BJ (cell line): ENCODE data around the gene ZNF225. TPM values are rescaled to one million over a fixed set of nuclear protein-coding genes. Genes with fewer than 3 reads are reported as not detected.

Source experiments
- CTCF ChIA-PET: fragments of 350-600 bp; formaldehyde crosslinking; extraction: SDS; loops from one replicate; lab custom pipeline; 2021; ENCODE audit warnings: antibody characterized with exemption, inconsistent platforms; lab: Yijun Ruan, JAX
- POLR2A ChIA-PET: fragments of 300-600 bp; sonication (Branson Sonifier 250); formaldehyde crosslinking; extraction: SDS; loops from one replicate; lab custom pipeline; 2021; ENCODE audit warnings: antibody characterized with exemption; lab: Charles Lee
- DNase-seq: peaks from one replicate; pipeline ENCODE4 v3.0.0-alpha.2; 2011; ENCODE audit warnings: low read depth
- H3K27me3 ChIP-seq: 2 replicates; pipeline ENCODE4 v1.6.0; 2011; ENCODE audit warnings: low read length; ENCODE audit not compliant: control insufficient read depth, insufficient read depth
- H3K36me3 ChIP-seq: 2 replicates; pipeline ENCODE4 v1.5.1; 2011; ENCODE audit warnings: low read length; ENCODE audit not compliant: control insufficient read depth, insufficient read depth
- H3K4me3 ChIP-seq: 2 replicates; pipeline ENCODE4 v1.5.1; 2011; ENCODE audit warnings: low read depth, mild to moderate bottlenecking, control low read depth, low read length
- polyA plus RNA-seq: library from polyadenylated mRNA; depleted of rRNA; stranded (reverse); fragments of >200 nt; gene quantifications from 2 replicates; pipeline ENCODE4 v1.2.3, GENCODE V29; 2011
- TF ChIP-seq, protein P1 (sequence below): IDR thresholded peaks from 2 replicates; pipeline ENCODE4 v1.5.1; 2011; ENCODE audit warnings: low read depth, mild to moderate bottlenecking, control low read depth, inconsistent platforms, low read length, moderate library complexity; ENCODE audit not compliant: insufficient read depth

The ZNF225 gene
- polyA plus RNA-seq, 1 experiment, result 1.3 TPM

DNA sequence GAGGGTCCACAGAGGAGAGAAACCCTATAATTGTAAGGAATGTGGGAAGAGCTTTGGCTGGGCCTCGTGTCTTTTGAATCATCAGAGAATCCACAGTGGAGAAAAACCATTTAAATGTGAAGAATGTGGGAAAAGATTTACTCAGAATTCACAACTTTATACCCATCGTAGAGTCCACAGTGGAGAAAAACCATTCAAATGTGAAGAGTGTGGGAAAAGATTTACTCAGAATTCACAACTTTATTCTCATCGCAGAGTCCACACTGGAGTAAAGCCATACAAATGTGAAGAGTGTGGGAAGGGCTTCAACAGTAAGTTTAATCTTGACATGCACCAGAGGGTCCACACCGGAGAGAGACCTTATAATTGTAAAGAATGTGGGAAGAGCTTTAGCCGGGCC is 18.8 kb downstream of the ZNF225 start:
- CTCF ChIA-PET, result no interaction called here
- POLR2A ChIA-PET, result no interaction called here
- H3K4me3 ChIP-seq, result no peak overlapping the region
- peaks cover 4% of the 10 kb centered on the region for H3K36me3 ChIP-seq
- no peak for DNase-seq
- H3K27me3 ChIP-seq, result no peaks in the 10 kb centered on the region
- TF ChIP-seq, protein P1, sequence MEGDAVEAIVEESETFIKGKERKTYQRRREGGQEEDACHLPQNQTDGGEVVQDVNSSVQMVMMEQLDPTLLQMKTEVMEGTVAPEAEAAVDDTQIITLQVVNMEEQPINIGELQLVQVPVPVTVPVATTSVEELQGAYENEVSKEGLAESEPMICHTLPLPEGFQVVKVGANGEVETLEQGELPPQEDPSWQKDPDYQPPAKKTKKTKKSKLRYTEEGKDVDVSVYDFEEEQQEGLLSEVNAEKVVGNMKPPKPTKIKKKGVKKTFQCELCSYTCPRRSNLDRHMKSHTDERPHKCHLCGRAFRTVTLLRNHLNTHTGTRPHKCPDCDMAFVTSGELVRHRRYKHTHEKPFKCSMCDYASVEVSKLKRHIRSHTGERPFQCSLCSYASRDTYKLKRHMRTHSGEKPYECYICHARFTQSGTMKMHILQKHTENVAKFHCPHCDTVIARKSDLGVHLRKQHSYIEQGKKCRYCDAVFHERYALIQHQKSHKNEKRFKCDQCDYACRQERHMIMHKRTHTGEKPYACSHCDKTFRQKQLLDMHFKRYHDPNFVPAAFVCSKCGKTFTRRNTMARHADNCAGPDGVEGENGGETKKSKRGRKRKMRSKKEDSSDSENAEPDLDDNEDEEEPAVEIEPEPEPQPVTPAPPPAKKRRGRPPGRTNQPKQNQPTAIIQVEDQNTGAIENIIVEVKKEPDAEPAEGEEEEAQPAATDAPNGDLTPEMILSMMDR, result no peak

DNA sequence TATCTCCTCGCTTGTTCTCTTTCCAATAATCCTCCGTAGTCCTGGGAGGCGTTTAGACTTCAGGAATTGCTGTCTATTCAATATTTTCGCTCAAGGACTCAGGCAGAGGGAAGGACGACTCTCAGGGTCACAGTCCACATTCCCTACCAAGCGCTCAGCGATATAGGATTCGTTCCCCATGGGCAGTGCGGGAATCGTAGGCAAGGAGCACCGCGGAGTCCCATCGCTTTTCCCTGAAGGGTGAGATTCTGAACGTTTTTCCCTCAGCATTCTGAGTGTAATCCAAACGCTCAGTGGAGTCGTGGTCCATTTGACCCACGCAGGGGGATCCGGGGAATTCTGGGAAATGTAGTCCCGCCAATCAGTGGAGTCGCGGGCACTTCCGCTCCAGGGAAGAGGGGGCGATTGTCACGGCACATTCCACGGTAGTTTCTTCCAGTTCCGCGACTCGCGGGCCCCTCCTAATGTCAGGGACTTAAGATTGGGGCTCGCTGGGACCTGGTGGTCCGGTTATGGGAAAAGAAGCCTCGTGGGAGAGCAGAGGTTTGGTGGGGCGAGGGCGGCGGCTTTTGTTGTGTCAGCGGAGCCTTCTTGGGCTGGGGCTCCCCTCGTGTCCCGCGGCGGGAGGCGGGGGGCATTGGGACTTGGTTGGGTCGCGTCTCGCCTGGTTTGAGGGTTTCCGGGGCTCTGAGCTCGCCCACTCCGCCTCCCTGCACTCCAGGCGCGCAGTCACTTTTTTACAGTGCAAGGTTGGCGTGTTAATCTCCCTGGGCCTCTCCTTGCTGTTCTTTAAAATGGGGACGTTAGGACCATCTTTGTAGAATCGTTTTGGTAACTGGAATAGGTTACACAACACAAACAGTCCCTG is 28.2 kb downstream of the ZNF225 start, which contains the start of gene ZNF234:
TSS of gene ZNF234 (plus strand) at position 364 of the 868 bp plus-strand sequence. CDS start 3,079 bp downstream, outside the sequence.
- POLR2A ChIA-PET, result no interaction called here
- TF ChIP-seq, protein P1, result peak; percentile 12; the same call in 1 of the 2 replicates
- Histone ChIP-seq H3K4me3 (peak within 1 kb of the TSS; percentile 77), H3K36me3 (peaks cover 4% of the 10 kb centered on the region), H3K27me3 (no peaks in the 10 kb centered on the region)
- DNase-seq, result peak; percentile 49
- CTCF ChIA-PET, result interaction anchor here (0.5 to 0.7 kb wide), 3 partner anchors 10 to 169 kb away, joined by 3 to 7 read pairs (median 4); no protein-coding TSS in a partner anchor

DNA sequence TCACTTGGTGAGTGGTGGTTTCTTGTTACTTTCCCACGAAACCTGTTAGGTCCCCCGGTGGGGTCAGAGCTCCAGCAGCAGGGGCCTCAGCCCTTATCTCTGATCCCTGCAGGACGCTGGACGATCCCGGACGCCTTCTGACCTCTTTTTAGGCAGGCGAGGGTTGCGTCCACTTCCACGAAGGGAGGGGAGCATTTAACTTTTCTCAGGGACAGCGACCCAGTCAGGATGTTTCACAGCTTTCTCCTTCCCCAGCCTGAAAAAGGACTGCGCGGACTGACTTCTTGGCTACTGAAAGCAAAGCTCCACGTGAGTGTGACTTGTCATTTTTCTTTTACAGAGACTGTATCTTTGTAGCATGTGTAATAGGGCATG is 28.8 kb downstream of the ZNF225 start:
- ChIA-PET POLR2A (interaction anchor here (0.5 kb wide), 1 partner anchor 296 kb away, joined by 3 read pairs; no protein-coding TSS in a partner anchor), CTCF (interaction anchor here (0.6 to 0.7 kb wide), 2 partner anchors 9 to 168 kb away, joined by 3 to 4 read pairs; no protein-coding TSS in a partner anchor)
- DNase-seq, result no peak
- TF ChIP-seq, protein P1, result no peak
- peaks cover 4% of the 10 kb centered on the region for H3K36me3 ChIP-seq
- no peaks in the 10 kb centered on the region for H3K27me3 ChIP-seq
- H3K4me3 ChIP-seq, result peak overlapping the region; percentile 77

DNA sequence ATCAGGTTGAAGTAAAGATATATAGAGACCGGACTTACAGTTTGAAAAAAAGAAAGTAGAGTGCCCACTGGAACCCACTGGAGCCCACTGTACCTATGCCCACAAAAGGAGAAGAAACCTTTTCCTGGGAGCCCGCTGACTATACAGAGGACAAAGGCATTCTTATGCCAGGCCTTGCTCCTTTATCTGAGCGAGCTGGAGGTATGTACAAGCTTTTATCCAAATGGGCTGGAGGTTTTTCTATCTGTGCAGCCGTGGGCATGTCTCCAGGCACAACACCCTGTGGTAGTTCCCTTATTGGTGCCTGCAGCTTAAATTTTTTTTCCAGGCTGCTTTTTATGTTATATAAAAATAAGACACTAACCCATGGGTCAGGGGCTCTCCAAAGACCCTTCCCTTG is 36.6 kb downstream of the ZNF225 start:
- H3K27me3 ChIP-seq, result no peaks in the 10 kb centered on the region
- no peak overlapping the region for H3K4me3 ChIP-seq
- POLR2A ChIA-PET, result no interaction called here
- CTCF ChIA-PET, result no interaction called here
- DNase-seq, result no peak
- peaks cover 10% of the 10 kb centered on the region for H3K36me3 ChIP-seq
- TF ChIP-seq, protein P1, result no peak

DNA sequence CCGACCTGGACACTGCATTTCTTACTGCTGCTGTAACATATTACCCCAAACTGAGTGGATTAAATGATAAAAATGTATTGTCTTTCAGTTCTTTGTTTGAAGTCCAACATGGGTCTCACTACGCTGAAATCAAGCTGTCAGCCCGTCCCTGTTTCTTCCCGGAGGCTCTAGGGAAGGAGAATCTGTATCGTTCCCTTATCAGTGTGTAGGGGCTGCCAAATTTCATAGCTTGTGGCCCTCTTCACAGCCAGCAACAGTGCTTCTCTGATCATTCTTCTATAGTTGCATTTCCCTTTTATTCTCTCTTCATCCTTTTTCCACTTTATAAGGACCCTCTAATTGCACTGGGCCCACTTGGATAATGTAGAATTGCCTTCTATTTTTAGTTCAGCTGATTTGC is 38.3 kb downstream of the ZNF225 start:
- no peaks in the 10 kb centered on the region for H3K27me3 ChIP-seq
- CTCF ChIA-PET, result interaction anchor here (0.6 kb wide), 1 partner anchor 10 kb away, joined by 4 read pairs; no protein-coding TSS in a partner anchor
- peaks cover 15% of the 10 kb centered on the region for H3K36me3 ChIP-seq
- no peak for DNase-seq
- TF ChIP-seq, protein P1, result no peak
- H3K4me3 ChIP-seq, result no peak overlapping the region
- POLR2A ChIA-PET, result no interaction called here
